Subcutaneous adipose tissue (tissue), 4 donors: ENCODE measurements around the gene TGFBR1. TPM values are rescaled to one million over a fixed set of nuclear protein-coding genes. Genes with fewer than 3 reads are reported as not detected.

Source experiments
- total RNA-seq, 4 donors: library from RNA; depleted of rRNA; stranded (reverse); fragments of >200 nt; gene quantifications; one replicate each; pipeline ENCODE4 v1.1.0, GENCODE V29; 2016
- TF ChIP-seq, protein P1 (sequence below): fragments of 450-650 bp; IDR thresholded peaks from one replicate; pipeline ENCODE4 v1.5.1; 2016; ENCODE audit warnings: low read depth, mild to moderate bottlenecking, control low read depth, antibody characterized with exemption, moderate library complexity

Gene TGFBR1
- total RNA-seq: 10 to 100 TPM; 32.0 to 50.7 (median 36.7) TPM

DNA sequence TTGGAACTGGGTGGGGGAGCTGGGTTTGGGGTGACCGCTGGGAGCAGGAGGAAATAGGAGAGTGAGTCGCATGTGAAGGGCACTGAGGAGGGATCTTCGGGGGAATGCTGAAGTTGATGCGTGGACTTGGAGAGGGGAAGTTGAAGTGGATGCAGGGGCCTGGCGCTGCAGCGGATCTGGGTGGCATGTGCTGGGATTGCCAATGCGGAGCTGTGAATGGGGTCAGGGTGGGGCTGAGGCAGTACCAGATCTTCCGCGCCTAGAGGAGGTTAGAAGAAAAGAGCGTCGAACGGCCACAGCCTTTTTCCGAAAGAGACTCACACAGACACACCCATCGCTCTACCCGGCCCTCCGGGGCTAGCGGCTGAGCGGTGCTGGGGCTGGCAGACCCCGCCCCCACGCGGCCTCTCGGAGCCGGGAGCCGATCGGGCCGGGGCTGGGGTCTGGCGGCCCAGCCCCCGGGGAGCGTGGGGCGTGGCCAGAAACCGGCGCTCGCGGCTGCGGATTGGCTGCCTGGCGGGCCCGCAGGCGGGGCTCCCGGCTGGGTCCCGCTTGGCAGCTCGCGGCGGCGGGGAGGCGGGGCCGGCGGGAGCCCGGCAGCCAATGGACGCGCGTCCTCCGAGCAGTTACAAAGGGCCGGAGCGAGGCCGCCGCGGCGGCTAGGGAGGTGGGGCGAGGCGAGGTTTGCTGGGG, at the start of gene TGFBR1:
Gene TGFBR1, plus strand, starts transcription at position 655 of the 693 bp plus-strand sequence. CDS start 93 bp downstream, outside the sequence.
- TF ChIP-seq, protein P1, sequence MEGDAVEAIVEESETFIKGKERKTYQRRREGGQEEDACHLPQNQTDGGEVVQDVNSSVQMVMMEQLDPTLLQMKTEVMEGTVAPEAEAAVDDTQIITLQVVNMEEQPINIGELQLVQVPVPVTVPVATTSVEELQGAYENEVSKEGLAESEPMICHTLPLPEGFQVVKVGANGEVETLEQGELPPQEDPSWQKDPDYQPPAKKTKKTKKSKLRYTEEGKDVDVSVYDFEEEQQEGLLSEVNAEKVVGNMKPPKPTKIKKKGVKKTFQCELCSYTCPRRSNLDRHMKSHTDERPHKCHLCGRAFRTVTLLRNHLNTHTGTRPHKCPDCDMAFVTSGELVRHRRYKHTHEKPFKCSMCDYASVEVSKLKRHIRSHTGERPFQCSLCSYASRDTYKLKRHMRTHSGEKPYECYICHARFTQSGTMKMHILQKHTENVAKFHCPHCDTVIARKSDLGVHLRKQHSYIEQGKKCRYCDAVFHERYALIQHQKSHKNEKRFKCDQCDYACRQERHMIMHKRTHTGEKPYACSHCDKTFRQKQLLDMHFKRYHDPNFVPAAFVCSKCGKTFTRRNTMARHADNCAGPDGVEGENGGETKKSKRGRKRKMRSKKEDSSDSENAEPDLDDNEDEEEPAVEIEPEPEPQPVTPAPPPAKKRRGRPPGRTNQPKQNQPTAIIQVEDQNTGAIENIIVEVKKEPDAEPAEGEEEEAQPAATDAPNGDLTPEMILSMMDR: no peak

GRCh38 chr9:99055384-99055783, 49.5 kb upstream of the TGFBR1 start:
- TF ChIP-seq, protein P1: no peak

GRCh38 chr9:99056186-99056585, 48.7 kb upstream of the TGFBR1 start:
- TF ChIP-seq, protein P1: no peak

DNA sequence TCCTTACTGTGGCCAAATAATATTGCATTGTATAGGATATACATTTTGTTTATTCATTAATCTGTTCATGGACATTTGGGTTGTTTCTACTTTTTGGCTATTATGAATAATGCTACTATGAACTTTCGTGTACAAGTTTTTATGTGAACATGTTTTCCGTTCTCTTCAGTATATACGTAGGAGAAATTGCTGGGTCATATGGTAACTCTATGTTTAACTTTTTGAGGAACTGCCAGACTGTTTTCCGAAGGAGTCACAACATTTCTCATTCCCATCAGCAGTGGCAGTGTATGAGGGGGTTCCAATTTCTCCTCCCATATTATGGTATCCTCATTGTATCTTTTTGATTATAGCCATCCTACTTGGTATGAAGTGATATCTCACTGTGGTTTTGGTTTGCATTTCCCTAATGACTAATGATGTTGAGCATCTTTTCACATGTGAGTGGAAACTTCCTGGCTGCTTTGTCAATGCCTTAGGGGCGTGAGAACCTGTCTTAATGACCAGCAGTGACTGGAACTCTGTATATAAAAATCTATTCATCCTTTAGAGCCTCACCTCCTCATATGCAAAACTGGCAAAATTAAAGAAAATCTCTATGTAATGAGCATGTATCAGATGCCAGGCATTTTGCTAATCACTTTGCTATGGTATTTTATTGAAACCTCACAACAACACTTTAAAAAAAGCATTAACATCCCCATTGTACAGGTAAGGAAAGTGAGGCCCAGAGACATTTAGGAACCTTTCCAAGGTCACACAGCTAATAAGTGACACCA, 47.8 kb upstream of the TGFBR1 start:
- TF ChIP-seq, protein P1: no peak

DNA sequence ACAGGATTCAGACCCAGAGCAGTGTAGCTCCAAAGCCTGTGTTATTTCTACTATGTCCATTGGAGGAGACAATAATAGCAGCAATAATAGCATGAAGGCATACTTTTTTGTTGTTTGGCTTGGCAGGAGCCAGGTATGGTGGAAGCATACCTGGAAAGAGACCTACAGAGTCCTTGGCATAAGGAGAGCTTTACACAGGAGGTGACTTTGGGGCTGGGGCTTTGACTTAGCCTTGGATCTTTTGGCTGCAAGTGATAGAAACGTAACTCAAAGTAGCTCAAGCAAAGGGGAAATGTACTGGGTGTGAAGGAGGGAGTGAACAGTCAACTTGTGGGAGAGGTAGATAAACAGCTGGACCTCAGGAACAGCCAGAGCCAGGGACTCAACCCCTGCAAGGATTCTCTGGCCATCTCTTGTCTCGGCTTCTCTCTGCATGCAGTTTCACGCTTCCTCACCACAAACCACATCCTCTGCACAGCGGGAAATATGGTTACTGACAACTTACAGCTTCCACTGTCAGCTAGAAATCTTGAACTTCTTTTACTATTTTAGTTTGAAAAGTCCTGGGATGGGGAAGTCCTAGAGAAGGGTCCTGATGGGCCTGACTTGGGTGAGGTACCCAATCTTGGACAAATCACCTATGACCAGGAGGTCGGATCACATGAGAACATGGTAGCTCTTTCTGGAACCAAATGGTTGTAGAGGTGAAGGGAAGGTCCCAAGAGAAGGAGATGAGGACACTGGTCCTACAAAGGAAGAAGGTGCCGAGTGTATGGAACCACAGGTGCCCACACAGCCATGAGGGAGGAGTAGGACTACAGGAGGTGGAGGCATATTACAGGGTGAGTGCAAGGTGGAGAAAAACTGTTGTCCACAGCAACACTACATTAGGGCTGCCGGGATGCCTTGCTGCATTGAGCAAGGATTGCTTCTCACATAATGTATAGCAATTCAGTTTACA, 47.0 kb upstream of the TGFBR1 start:
- TF ChIP-seq, protein P1: no peak

DNA sequence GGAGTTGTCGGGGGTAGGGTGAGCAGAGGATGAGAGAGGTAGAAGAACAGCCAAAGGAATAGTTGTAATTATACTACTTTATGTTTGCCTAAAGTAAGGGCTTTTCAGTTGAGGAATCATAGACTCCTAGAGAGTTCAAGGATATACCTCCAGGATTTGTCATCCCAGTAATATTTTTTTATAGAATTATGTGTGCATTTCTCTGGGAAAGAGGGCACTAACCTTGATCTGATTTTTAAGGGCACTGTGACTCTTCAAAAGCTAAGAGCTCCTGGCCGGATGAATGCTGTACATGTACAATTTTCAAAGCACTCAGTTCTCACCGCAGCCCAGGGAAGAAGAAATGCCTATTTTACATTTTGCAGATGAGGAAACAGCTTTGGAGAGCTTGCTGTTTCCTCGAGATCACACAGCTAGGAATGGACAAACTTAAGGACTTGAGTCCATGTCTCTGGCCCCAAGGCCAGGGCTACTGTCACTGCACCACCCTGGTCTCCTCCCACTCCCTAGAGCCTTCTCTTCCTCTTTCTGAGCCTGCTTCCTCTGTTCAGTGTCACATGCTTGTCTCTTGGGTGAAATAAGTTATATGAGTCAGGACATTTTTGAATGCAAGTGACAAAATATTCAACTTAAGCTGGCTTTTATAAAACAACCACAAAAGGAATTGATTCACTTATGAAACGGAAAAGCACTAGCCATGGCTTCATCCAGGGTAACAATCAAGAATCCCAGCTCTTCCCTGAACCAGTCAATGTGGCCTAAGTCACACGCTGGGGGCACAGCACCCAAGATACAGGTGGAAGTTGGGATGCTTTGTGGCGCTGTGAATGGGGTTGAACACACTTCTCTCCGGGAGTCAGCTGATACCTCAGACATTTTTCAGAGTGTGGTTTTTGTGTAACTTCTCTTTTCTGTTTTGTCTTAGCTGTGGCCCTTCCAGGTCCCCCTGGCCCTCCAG, 45.7 kb upstream of the TGFBR1 start:
- TF ChIP-seq, protein P1: no peak
